ENCODE results near the gene PRKAA2. TPM values are rescaled to one million over a fixed set of nuclear protein-coding genes. Genes with fewer than 3 reads are reported as not detected.

The PRKAA2 gene
- total and polyA plus RNA-seq, 2 donors (not counting 3 experiments of a cell fraction or from before 2014, with no cell fraction given): 0.32 to 1.2 TPM

DNA sequence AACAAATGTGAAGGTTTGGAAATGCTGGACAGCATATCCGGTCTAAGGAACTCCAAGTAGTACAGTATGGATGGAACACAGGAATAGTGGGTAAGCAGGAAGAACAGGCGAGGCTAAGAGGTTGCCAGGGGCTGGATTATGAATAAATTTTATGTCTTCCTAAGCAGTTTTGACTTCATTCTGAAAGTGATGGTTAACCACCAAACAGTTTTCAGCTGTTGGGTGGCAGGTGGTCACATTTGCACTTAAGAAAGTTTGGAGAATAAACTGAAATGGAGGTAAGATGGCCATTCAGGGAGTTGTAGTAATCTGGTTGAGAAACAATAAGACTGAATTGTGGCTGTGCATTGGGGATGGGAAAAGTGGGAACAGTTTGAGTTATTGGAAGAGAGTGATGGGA is 83.8 kb downstream of the PRKAA2 start:
- H3K27ac ChIP-seq (ENCODE audit: insufficient read depth, low read depth, low read length): no peak overlapping the region
- no peaks in the 10 kb centered on the region for H3K9me3 ChIP-seq (replicated peaks; ENCODE audit: control insufficient read depth, insufficient read depth, low read length)
- no peak overlapping the region for H3K9ac ChIP-seq (replicated peaks; ENCODE audit: extremely low read depth, insufficient read depth, low read length)
- H3K9me1 ChIP-seq (replicated peaks; ENCODE audit: control insufficient read depth, extremely low read depth, insufficient read depth, low read length): no peaks in the 10 kb centered on the region
- no peaks in the 10 kb centered on the region for H3K79me2 ChIP-seq (ENCODE audit: control insufficient read depth, insufficient read depth, low read length)
- H3K4me3 ChIP-seq (replicated peaks in 1 of 3; ENCODE audit: insufficient read depth in 1 of 3, low read depth in 1 of 3, low read length in 3 of 3): no peak overlapping the region
- H3K4me2 ChIP-seq (ENCODE audit: insufficient read depth, low read length): no peak overlapping the region
- ChIA-PET CTCF (no interaction called here), POLR2A (no interaction called here)
- DNase-seq (ENCODE audit: low read depth, low spot score) (no peak), FAIRE-seq (no peak)
- H3K36me3 ChIP-seq (ENCODE audit: control insufficient read depth in 2 of 2, extremely low read depth in 1 of 2, insufficient read depth in 2 of 2, low read length in 2 of 2): no peaks in the 10 kb centered on the region
- dilution Hi-C loops (cut with MboI; ENCODE audit: extremely low pct_ligation_motif_present, low sequenced_read_pairs) (no loop called here), intact Hi-C loops (cut with micrococcal nuclease) (no loop called here)
- TF ChIP-seq JUN (IDR thresholded peaks at IDR 0.05; ENCODE audit: borderline replicate concordance, insufficient read depth, insufficient read length, low read depth) (no peak), GATA2 (IDR thresholded peaks at IDR 0.05; ENCODE audit: insufficient read depth, insufficient read length, low read depth, low read length) (no peak), MYC (IDR thresholded peaks at IDR 0.05; ENCODE audit: low read depth, low read length) (no peak), CTCF (IDR thresholded peaks at IDR 0.05; ENCODE audit: extremely low read depth in 1 of 2, insufficient read depth in 1 of 2, low read depth in 1 of 2, low read length in 2 of 2) (no peak), POLR2A (IDR thresholded peaks at IDR 0.05; ENCODE audit: low read depth, low read length) (no peak), EZH2 (IDR thresholded peaks at IDR 0.05; ENCODE audit: borderline replicate concordance, low read depth, low read length, severe bottlenecking) (no peak), POLR2AphosphoS5 (IDR thresholded peaks at IDR 0.05; ENCODE audit: insufficient read depth, low read depth, low read length) (no peak), MAX (IDR thresholded peaks at IDR 0.05; ENCODE audit: insufficient read depth, insufficient read length) (no peak), FOS (IDR thresholded peaks at IDR 0.05; ENCODE audit: borderline replicate concordance, insufficient read depth, low read length) (no peak)
- no peaks in the 10 kb centered on the region for H3K4me1 ChIP-seq (ENCODE audit: control insufficient read depth, extremely low read depth, insufficient read depth, low read length)
- H2AFZ ChIP-seq (ENCODE audit: low read depth, low read length): no peak overlapping the region
- no peaks in the 10 kb centered on the region for H4K20me1 ChIP-seq (replicated peaks; ENCODE audit: control insufficient read depth, extremely low read depth, insufficient read depth, low read length)
- BruUV-seq (replicated peaks): no TSS peak
- H3K27me3 ChIP-seq (ENCODE audit: control insufficient read depth in 2 of 2, insufficient read depth in 2 of 2, low read length in 2 of 2): peaks cover 0 to 7% of the 10 kb centered on the region in 2 experiments
